ENCODE measurements around the gene CHRNA7. TPM values are rescaled to one million over a fixed set of nuclear protein-coding genes. Genes with fewer than 3 reads are reported as not detected.

Gene CHRNA7
- total and polyA plus RNA-seq, 9 of the 15 experiments (the other 6 are each of a cell fraction or from before 2014, with no cell fraction given): 0.04 TPM; not detected in 8

DNA sequence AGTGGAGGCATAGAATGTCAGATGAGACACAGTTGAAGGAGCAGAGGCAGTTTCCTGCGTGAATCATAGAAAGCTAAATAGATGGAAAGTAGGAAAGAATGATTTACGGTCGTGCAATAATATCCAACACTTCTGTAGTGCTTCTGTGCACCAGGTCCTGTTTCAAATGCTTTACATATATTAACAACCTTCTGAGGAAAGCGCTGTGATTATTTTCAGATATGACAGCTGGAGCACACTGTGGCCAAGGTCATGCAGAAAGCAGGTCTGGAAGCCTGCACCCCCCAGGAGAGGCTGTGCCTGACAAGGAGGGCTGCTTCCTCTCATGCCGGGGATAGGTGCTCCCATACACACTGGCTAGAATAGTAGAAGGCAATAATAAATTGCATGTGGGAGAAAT is 104.5 kb downstream of the CHRNA7 start:
- ChIA-PET CTCF (ENCODE audit: low intra/inter-chr PET ratio) (no interaction called here), POLR2A (no interaction called here)
- no peak overlapping the region for H3K4me2 ChIP-seq (ENCODE audit: insufficient read depth, low read length)
- H2AFZ ChIP-seq (ENCODE audit: low read depth, low read length): no peak overlapping the region
- no peaks in the 10 kb centered on the region for H3K79me2 ChIP-seq (ENCODE audit: control insufficient read depth, insufficient read depth, low read length)
- no peak for TF ChIP-seq TARDBP (IDR thresholded peaks at IDR 0.05)
- no peak for TF ChIP-seq TRIM24 (IDR thresholded peaks at IDR 0.05)
- no peak for TF ChIP-seq RBM39 (optimal IDR thresholded peaks at IDR 0.05; ENCODE audit: low read depth, low read length)
- TF ChIP-seq, protein P1, sequence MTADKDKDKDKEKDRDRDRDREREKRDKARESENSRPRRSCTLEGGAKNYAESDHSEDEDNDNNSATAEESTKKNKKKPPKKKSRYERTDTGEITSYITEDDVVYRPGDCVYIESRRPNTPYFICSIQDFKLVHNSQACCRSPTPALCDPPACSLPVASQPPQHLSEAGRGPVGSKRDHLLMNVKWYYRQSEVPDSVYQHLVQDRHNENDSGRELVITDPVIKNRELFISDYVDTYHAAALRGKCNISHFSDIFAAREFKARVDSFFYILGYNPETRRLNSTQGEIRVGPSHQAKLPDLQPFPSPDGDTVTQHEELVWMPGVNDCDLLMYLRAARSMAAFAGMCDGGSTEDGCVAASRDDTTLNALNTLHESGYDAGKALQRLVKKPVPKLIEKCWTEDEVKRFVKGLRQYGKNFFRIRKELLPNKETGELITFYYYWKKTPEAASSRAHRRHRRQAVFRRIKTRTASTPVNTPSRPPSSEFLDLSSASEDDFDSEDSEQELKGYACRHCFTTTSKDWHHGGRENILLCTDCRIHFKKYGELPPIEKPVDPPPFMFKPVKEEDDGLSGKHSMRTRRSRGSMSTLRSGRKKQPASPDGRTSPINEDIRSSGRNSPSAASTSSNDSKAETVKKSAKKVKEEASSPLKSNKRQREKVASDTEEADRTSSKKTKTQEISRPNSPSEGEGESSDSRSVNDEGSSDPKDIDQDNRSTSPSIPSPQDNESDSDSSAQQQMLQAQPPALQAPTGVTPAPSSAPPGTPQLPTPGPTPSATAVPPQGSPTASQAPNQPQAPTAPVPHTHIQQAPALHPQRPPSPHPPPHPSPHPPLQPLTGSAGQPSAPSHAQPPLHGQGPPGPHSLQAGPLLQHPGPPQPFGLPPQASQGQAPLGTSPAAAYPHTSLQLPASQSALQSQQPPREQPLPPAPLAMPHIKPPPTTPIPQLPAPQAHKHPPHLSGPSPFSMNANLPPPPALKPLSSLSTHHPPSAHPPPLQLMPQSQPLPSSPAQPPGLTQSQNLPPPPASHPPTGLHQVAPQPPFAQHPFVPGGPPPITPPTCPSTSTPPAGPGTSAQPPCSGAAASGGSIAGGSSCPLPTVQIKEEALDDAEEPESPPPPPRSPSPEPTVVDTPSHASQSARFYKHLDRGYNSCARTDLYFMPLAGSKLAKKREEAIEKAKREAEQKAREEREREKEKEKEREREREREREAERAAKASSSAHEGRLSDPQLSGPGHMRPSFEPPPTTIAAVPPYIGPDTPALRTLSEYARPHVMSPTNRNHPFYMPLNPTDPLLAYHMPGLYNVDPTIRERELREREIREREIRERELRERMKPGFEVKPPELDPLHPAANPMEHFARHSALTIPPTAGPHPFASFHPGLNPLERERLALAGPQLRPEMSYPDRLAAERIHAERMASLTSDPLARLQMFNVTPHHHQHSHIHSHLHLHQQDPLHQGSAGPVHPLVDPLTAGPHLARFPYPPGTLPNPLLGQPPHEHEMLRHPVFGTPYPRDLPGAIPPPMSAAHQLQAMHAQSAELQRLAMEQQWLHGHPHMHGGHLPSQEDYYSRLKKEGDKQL (CRISPR knock-in tag; IDR thresholded peaks at IDR 0.05; ENCODE audit: borderline replicate concordance): no peak
- intact Hi-C loops (cut with micrococcal nuclease): no loop called here
- H3K27ac ChIP-seq (ENCODE audit: extremely low read depth, low read depth, low read length): no peak overlapping the region
- H3K9ac ChIP-seq (ENCODE audit: insufficient read depth in 1 of 2, low read depth in 2 of 2, low read length in 2 of 2): no peak overlapping the region
- in situ Hi-C loops (cut with MboI): no loop called here
- no peaks in the 10 kb centered on the region for H4K20me1 ChIP-seq (replicated peaks; ENCODE audit: control insufficient read depth, insufficient read depth, low read length)
- no TSS peak for BruUV-seq (replicated peaks)
- H3K4me3 ChIP-seq: no peak overlapping the region
- no peak for DNase-seq (ENCODE audit: extremely low read depth in 1 of 4, low spot score in 3 of 4)
- H3K9me1 ChIP-seq (ENCODE audit: control insufficient read depth, insufficient read depth, low read length): no peaks in the 10 kb centered on the region
- H3K4me1 ChIP-seq (replicated peaks in 1 of 2; ENCODE audit: control insufficient read depth in 2 of 2, insufficient read depth in 2 of 2, low read length in 2 of 2): no peaks in the 10 kb centered on the region; a peak in 1 of 5 replicates
- no peak for FAIRE-seq
- no peaks in the 10 kb centered on the region for H3K36me3 ChIP-seq (ENCODE audit: control insufficient read depth, insufficient read depth, low read length)
- ATAC-seq: no peak
- WGBS (ENCODE audit: insufficient coverage, low coverage, missing lambda C conversion rate): 1% methylated on average over 5 of the region's 5 CpGs
- no peaks in the 10 kb centered on the region for H3K9me3 ChIP-seq (replicated peaks; ENCODE audit: control insufficient read depth, insufficient read depth, low read depth, low read length)
- no peaks in the 10 kb centered on the region; a peak in 1 of 5 replicates for H3K27me3 ChIP-seq (ENCODE audit: control insufficient read depth in 2 of 2, insufficient read depth in 2 of 2, low read length in 2 of 2)

Data from K562 (cell line).